ENCODE data around the gene CAV2. TPM values are rescaled to one million over a fixed set of nuclear protein-coding genes. Genes with fewer than 3 reads are reported as not detected.

Gene CAV2
- total and polyA plus RNA-seq, 2 of the 13 experiments (the other 11 are each of a cell fraction or from before 2014, with no cell fraction given): 0.09 to 0.18 TPM

DNA sequence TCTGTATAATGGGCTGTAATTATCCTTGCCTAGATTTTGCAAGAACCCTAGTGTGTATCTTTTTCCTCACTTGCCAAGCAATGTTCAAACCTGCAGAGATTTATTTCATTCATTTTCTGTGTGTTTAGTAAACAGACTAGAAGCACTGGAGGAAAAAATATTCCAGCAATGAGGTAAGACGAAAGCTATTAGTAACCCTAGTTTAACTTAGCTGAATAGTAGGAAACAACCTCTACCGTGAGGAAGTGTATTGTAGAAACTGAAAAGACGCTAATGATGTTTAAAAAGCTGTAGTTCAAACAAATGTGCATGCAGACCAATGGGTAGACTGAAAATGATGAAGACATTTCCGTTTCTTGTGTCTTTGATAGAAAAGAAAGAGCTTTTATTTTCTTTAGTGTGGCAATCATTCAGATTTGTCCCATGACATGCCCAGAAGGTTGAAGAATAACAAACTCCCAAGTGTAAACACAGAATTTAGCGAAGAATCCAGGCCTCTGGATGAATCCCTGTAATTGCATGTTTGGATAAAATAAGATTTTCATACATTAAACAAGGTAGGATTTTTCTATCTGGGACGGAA is 46.0 kb downstream of the CAV2 start:
- Histone ChIP-seq H3K27ac (ENCODE audit: extremely low read length, insufficient read depth, low read length) (no peak overlapping the region), H3K27me3 (ENCODE audit: control insufficient read depth in 1 of 2, insufficient read depth in 2 of 2, low read length in 2 of 2) (no peaks in the 10 kb centered on the region), H3K9ac (ENCODE audit: insufficient read depth, low read depth, low read length) (no peak overlapping the region), H3K9me3 (ENCODE audit: low read length) (no peaks in the 10 kb centered on the region), H3K4me1 (ENCODE audit: insufficient read depth, low read length) (no peaks in the 10 kb centered on the region), H3K36me3 (replicated peaks in 1 of 2; ENCODE audit: control insufficient read depth in 1 of 2, insufficient read depth in 2 of 2, low read length in 2 of 2) (no peaks in the 10 kb centered on the region), H3K4me3 (replicated peaks in 1 of 3; ENCODE audit: insufficient read depth in 1 of 3, low read depth in 2 of 3, low read length in 3 of 3) (no peak overlapping the region), H3K79me2 (ENCODE audit: insufficient read depth, low read length) (no peaks in the 10 kb centered on the region), H4K20me1 (ENCODE audit: insufficient read depth, low read length) (no peaks in the 10 kb centered on the region), H2AFZ (ENCODE audit: low read length) (no peak overlapping the region), H3K4me2 (ENCODE audit: low read depth, low read length) (no peak overlapping the region)
- FAIRE-seq: no peak
- 13% methylated on average over 6 of the region's 6 CpGs for WGBS (ENCODE audit: low lambda C conversion rate)
- ChIA-PET POLR2A (no interaction called here), CTCF (ENCODE audit: low intra/inter-chr PET ratio, low total read pairs) (no interaction called here)
- in situ Hi-C loops (cut with HindIII; ENCODE audit: extremely low pct_ligation_motif_present, low pct_unique_long_range_greater_than_20kb) (no loop called here), intact Hi-C loops (cut with micrococcal nuclease; ENCODE audit: unreplicated experiment) (no loop called here)
- BruUV-seq (replicated peaks): no TSS peak
- ATAC-seq: no peak
- DNase-seq (ENCODE audit: low spot score): no peak
- TF ChIP-seq, protein P1, sequence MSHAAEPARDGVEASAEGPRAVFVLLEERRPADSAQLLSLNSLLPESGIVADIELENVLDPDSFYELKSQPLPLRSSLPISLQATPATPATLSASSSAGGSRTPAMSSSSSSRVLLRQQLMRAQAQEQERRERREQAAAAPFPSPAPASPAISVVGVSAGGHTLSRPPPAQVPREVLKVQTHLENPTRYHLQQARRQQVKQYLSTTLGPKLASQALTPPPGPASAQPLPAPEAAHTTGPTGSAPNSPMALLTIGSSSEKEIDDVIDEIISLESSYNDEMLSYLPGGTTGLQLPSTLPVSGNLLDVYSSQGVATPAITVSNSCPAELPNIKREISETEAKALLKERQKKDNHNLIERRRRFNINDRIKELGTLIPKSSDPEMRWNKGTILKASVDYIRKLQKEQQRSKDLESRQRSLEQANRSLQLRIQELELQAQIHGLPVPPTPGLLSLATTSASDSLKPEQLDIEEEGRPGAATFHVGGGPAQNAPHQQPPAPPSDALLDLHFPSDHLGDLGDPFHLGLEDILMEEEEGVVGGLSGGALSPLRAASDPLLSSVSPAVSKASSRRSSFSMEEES (CRISPR knock-in tag; IDR thresholded peaks at IDR 0.05): no peak
- TF ChIP-seq RORA (CRISPR knock-in tag; IDR thresholded peaks at IDR 0.05): no peak
- no peak for TF ChIP-seq ZFX (CRISPR knock-in tag; IDR thresholded peaks at IDR 0.05; ENCODE audit: low read depth)
- TF ChIP-seq ONECUT2 (CRISPR knock-in tag; IDR thresholded peaks at IDR 0.05): no peak
- TF ChIP-seq, protein P2, sequence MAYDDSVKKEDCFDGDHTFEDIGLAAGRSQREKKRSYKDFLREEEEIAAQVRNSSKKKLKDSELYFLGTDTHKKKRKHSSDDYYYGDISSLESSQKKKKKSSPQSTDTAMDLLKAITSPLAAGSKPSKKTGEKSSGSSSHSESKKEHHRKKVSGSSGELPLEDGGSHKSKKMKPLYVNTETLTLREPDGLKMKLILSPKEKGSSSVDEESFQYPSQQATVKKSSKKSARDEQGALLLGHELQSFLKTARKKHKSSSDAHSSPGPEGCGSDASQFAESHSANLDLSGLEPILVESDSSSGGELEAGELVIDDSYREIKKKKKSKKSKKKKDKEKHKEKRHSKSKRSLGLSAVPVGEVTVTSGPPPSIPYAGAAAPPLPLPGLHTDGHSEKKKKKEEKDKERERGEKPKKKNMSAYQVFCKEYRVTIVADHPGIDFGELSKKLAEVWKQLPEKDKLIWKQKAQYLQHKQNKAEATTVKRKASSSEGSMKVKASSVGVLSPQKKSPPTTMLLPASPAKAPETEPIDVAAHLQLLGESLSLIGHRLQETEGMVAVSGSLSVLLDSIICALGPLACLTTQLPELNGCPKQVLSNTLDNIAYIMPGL (CRISPR knock-in tag; IDR thresholded peaks at IDR 0.05; ENCODE audit: borderline replicate concordance in 1 of 2, low read depth in 1 of 2): no peak
- TF ChIP-seq XBP1 (CRISPR knock-in tag; IDR thresholded peaks at IDR 0.05): no peak
- no peak for TF ChIP-seq HOXA5 (CRISPR knock-in tag; IDR thresholded peaks at IDR 0.05)
- TF ChIP-seq ZBTB3 (CRISPR knock-in tag; IDR thresholded peaks at IDR 0.05; ENCODE audit: borderline replicate concordance, low read depth): no peak
- TF ChIP-seq SCMH1 (CRISPR knock-in tag; IDR thresholded peaks at IDR 0.05; ENCODE audit: borderline replicate concordance): no peak
- no peak for TF ChIP-seq SIX1 (CRISPR knock-in tag; IDR thresholded peaks at IDR 0.05; ENCODE audit: borderline replicate concordance)
- TF ChIP-seq JUNB (CRISPR knock-in tag; IDR thresholded peaks at IDR 0.05; ENCODE audit: borderline replicate concordance): no peak
- TF ChIP-seq NFYC (CRISPR knock-in tag; IDR thresholded peaks at IDR 0.05): no peak
- TF ChIP-seq, protein P3, sequence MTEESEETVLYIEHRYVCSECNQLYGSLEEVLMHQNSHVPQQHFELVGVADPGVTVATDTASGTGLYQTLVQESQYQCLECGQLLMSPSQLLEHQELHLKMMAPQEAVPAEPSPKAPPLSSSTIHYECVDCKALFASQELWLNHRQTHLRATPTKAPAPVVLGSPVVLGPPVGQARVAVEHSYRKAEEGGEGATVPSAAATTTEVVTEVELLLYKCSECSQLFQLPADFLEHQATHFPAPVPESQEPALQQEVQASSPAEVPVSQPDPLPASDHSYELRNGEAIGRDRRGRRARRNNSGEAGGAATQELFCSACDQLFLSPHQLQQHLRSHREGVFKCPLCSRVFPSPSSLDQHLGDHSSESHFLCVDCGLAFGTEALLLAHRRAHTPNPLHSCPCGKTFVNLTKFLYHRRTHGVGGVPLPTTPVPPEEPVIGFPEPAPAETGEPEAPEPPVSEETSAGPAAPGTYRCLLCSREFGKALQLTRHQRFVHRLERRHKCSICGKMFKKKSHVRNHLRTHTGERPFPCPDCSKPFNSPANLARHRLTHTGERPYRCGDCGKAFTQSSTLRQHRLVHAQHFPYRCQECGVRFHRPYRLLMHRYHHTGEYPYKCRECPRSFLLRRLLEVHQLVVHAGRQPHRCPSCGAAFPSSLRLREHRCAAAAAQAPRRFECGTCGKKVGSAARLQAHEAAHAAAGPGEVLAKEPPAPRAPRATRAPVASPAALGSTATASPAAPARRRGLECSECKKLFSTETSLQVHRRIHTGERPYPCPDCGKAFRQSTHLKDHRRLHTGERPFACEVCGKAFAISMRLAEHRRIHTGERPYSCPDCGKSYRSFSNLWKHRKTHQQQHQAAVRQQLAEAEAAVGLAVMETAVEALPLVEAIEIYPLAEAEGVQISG (CRISPR knock-in tag; IDR thresholded peaks at IDR 0.05): no peak
- TF ChIP-seq MXI1 (IDR thresholded peaks at IDR 0.05; ENCODE audit: borderline replicate concordance, low read depth, low read length): no peak
- TF ChIP-seq, protein P4, sequence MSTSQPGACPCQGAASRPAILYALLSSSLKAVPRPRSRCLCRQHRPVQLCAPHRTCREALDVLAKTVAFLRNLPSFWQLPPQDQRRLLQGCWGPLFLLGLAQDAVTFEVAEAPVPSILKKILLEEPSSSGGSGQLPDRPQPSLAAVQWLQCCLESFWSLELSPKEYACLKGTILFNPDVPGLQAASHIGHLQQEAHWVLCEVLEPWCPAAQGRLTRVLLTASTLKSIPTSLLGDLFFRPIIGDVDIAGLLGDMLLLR (CRISPR knock-in tag; IDR thresholded peaks at IDR 0.05): no peak
- TF ChIP-seq, protein P5, sequence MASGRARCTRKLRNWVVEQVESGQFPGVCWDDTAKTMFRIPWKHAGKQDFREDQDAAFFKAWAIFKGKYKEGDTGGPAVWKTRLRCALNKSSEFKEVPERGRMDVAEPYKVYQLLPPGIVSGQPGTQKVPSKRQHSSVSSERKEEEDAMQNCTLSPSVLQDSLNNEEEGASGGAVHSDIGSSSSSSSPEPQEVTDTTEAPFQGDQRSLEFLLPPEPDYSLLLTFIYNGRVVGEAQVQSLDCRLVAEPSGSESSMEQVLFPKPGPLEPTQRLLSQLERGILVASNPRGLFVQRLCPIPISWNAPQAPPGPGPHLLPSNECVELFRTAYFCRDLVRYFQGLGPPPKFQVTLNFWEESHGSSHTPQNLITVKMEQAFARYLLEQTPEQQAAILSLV (CRISPR knock-in tag; IDR thresholded peaks at IDR 0.05; ENCODE audit: borderline replicate concordance): no peak
- no peak for TF ChIP-seq ZNF7 (CRISPR knock-in tag; IDR thresholded peaks at IDR 0.05)
- no peak for TF ChIP-seq HMG20B (CRISPR knock-in tag; conservative IDR thresholded peaks at IDR 0.05)

Data from HepG2 (cell line).